Nucleus accumbens (tissue), 56 donors: ENCODE measurements around the gene MXD3.
"Not testable (repeated sequence)": the region's sequence is repeated elsewhere in the genome, so short reads cannot be mapped to it uniquely, and the experiment has no call there.

Experiments
- DNase-seq, 56 donors: peaks; one replicate each; lab custom pipeline; 2025; lab: John Stamatoyannopoulos, UW

Gene MXD3

GRCh38 chr5:177311723-177312648 lies at the start of gene MXD3:
MXD3 (minus strand) TSS chr5:177311898; CDS start chr5:177311830, 68 bp downstream.
- DNase-seq: peak in 54 of 56 donors; percentile 33 to 96 (median 82)

- DNase-seq: not testable (repeated sequence)
Measured at GRCh38 chr5:177360740-177361139, 49.0 kb upstream of the MXD3 start.

- peak in 2 of 56 donors; percentile 30 to 33 for DNase-seq
Measured at GRCh38 chr5:177359860-177360259, 48.2 kb upstream of the MXD3 start.

- DNase-seq: no peak
Measured at GRCh38 chr5:177359451-177359851, 47.8 kb upstream of the MXD3 start.

GRCh38 chr5:177358370-177358819 lies 46.7 kb upstream of the MXD3 start:
- DNase-seq: no peak

GRCh38 chr5:177357459-177358351 lies 46.0 kb upstream of the MXD3 start, which contains the start of gene RGS14:
RGS14 (plus strand) TSS chr5:177357924; CDS start chr5:177358025, 101 bp downstream.
- DNase-seq: peak in 18 of 56 donors; percentile 19 to 66 (median 34)

GRCh38 chr5:177357146-177357458 lies 45.4 kb upstream of the MXD3 start:
- no peak for DNase-seq

- no peak for DNase-seq
Measured at GRCh38 chr5:177356746-177357145, 45.0 kb upstream of the MXD3 start.

- DNase-seq: no peak
Measured at GRCh38 chr5:177355868-177356168, 44.1 kb upstream of the MXD3 start.

- no peak for DNase-seq
Measured at GRCh38 chr5:177355162-177355867, 43.6 kb upstream of the MXD3 start.

- DNase-seq: no peak
Measured at GRCh38 chr5:177354711-177355110, 43.0 kb upstream of the MXD3 start.

- DNase-seq: no peak
Measured at GRCh38 chr5:177354256-177354655, 42.6 kb upstream of the MXD3 start.

GRCh38 chr5:177353093-177353492 lies 41.4 kb upstream of the MXD3 start:
- DNase-seq: no peak

GRCh38 chr5:177351392-177352329 lies 40.0 kb upstream of the MXD3 start, which contains the start of gene LMAN2:
LMAN2 (minus strand) TSS chr5:177351668; CDS start chr5:177351647, 21 bp downstream.
- DNase-seq: peak; percentile 68 to 97 (median 92)

GRCh38 chr5:177350776-177351391 lies 39.2 kb upstream of the MXD3 start:
- no peak for DNase-seq

- no peak for DNase-seq
Measured at GRCh38 chr5:177349762-177350161, 38.1 kb upstream of the MXD3 start.

- DNase-seq: no peak
Measured at GRCh38 chr5:177349362-177349647, 37.6 kb upstream of the MXD3 start.

GRCh38 chr5:177347699-177348098 lies 36.0 kb upstream of the MXD3 start:
- DNase-seq: no peak

- no peak for DNase-seq
Measured at GRCh38 chr5:177346820-177347219, 35.1 kb upstream of the MXD3 start.
